Thoracic aorta (tissue), 2 donors: ENCODE results near the gene ATXN1. TPM values are rescaled to one million over a fixed set of nuclear protein-coding genes. Genes with fewer than 3 reads are reported as not detected.

Experiments
- ATAC-seq: fragments of 150-250 bp; one replicate; pipeline ENCODE4 v1.8.0; 2017; ENCODE audit warnings: low read depth; ENCODE audit not compliant: insufficient number of reproducible peaks, low FRiP score
- DNase-seq: peaks from one replicate; pipeline ENCODE4 v3.0.0-alpha.2; 2020; ENCODE audit warnings: low spot score
- H3K27ac ChIP-seq, 2 donors: fragments of 200-600 bp; sonication (generic); 1 replicate in 1 of 2; 2 replicates in 1 of 2; pipeline ENCODE4 v1.5.1; 2016; ENCODE audit warnings: mild to moderate bottlenecking in 2 of 2, moderate library complexity in 2 of 2
- H3K27me3 ChIP-seq: fragments of 200-600 bp; sonication (generic); replicated peaks from 2 replicates; pipeline ENCODE4 v1.6.0; 2016; ENCODE audit warnings: mild to moderate bottlenecking; ENCODE audit not compliant: insufficient read depth
- H3K36me3 ChIP-seq: fragments of 200-600 bp; sonication (generic); one replicate; pipeline ENCODE4 v1.5.1; 2016
- H3K4me1 ChIP-seq, 2 donors: fragments of 200-600 bp; sonication (generic); 1 replicate in 1 of 2; 2 replicates in 1 of 2; pipeline versions ENCODE4 v1.5.1 to v1.6.0; 2016; ENCODE audit warnings: low read depth in 2 of 2, mild to moderate bottlenecking in 1 of 2; ENCODE audit not compliant: control insufficient read depth in 1 of 2
- H3K4me3 ChIP-seq: fragments of 200-600 bp; sonication (generic); 2 replicates; pipeline ENCODE4 v1.5.1; 2016; ENCODE audit warnings: mild to moderate bottlenecking
- H3K9me3 ChIP-seq: fragments of 200-600 bp; sonication (generic); 2 replicates; pipeline ENCODE4 v1.5.1; 2016
- CTCF ChIP-seq: fragments of 200-600 bp; sonication (generic); IDR thresholded peaks from one replicate; pipeline ENCODE4 v1.5.1; 2019; ENCODE audit warnings: antibody characterized with exemption
- total RNA-seq, 2 donors: library from RNA; depleted of rRNA; stranded (reverse); fragments of >200 nt; gene quantifications; one replicate each; pipeline versions ENCODE4 v1.1.0 to v1.2.3, GENCODE V29; 2016

ATXN1 gene
- total RNA-seq, 2 donors from 2014 or later = 59.8 to 62.4 TPM

DNA sequence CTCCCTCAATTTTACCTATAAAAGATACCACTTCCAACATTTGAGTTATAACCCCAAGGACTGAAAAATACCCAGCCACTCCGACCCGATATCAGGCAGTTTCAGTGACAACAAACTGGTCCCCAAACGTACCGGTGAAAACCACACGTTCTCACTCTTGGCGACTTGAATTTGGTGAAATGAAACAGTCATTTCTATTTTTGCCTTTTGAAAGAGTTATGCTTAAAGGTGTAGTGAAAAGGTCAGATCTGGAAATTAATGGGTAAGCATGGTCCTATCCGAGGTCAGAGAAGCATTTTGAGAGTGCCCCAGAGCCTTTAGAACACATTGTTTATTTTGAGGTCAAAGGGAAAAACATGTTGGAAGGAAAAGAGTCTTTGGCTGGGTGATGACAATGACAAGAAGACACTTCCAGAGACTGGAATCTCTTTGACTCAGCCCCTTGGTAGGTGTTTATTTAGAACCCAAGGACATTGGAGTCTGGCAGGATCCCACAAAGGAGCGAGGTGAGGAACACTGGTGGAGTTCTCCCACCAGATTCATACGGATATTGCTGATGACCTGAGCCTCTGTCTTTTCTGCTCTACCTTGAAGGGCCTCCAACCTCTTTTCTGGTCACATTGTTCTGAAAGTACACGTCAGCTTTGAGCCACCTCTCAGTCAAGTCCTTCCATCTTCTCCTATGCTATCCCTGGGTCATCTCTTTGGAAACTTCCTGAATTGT lies 287.9 kb downstream of the ATXN1 start:
- TF ChIP-seq CTCF = no peak
- DNase-seq = no peak
- Histone ChIP-seq H3K27me3 (no peaks in the 10 kb centered on the region), H3K27ac (no peak overlapping the region), H3K4me3 (no peak overlapping the region), H3K4me1 (peaks cover 14 to 33% of the 10 kb centered on the region in 2 donors), H3K36me3 (no peaks in the 10 kb centered on the region), H3K9me3 (no peaks in the 10 kb centered on the region)
- no peak for ATAC-seq

- Histone ChIP-seq H3K9me3 (no peaks in the 10 kb centered on the region), H3K4me3 (no peak overlapping the region), H3K27me3 (no peaks in the 10 kb centered on the region), H3K36me3 (no peaks in the 10 kb centered on the region), H3K4me1 (peaks cover 14 to 28% of the 10 kb centered on the region in 2 donors), H3K27ac (no peak overlapping the region)
- ATAC-seq (no peak), DNase-seq (no peak)
- no peak for TF ChIP-seq CTCF
Observed at GRCh38 chr6:16472349-16473069, 288.8 kb downstream of the ATXN1 start.

DNA sequence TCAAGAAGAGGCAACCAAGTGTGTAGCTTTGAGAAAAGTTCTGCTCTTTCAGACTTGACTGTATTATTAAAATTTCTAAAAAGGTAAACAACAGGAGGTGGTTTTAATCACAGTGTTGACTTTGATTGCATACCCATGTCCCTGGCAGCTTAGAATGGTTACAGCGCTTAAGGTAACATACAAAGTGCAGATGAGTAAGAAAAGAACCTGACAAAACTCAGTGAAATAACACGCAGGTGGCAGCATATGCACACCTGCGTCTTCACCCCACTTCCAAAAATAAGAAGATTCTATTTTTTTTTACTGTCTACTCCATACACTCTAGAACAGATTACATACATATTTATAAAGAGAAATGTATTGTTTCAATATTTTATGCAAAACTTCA lies 289.4 kb downstream of the ATXN1 start:
- H3K36me3 ChIP-seq = no peaks in the 10 kb centered on the region
- DNase-seq (no peak), ATAC-seq (no peak)
- peaks cover 14 to 28% of the 10 kb centered on the region in 2 donors for H3K4me1 ChIP-seq
- no peak for TF ChIP-seq CTCF
- no peak overlapping the region for H3K27ac ChIP-seq
- H3K4me3 ChIP-seq = no peak overlapping the region
- H3K9me3 ChIP-seq = no peaks in the 10 kb centered on the region
- H3K27me3 ChIP-seq = no peaks in the 10 kb centered on the region

DNA sequence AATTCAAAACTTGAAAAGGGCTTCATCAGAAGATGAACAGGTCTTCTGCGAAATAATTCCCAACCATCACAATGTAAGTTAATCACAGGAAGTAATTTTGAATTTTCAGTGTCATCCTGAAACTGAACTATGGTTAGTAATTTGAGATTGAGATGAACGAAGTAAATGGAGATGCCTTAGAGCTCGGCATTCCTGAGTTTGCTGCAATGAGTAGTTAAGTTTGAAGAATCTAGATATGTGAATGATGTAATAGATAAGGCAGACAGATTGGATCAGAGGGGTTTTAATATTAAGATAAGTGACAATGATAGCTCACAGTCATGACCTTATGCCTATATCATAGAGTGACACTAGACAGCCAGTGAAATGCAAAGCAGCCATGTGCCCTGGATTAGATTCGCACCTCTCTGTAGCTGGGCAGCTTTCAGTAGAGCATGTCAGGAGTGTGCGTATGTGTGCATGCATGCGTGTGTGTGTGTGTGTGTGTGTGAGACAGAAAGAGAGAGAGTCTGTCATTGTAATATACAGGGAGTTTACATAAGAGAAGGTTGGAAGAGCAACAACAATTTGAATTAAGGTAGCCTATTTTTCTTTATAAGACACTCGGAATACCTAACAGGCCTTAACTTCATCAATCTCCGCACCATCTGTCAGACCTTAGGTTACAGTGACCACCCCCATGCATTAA lies 289.9 kb downstream of the ATXN1 start:
- no peaks in the 10 kb centered on the region for H3K36me3 ChIP-seq
- H3K27me3 ChIP-seq = no peaks in the 10 kb centered on the region
- no peaks in the 10 kb centered on the region for H3K9me3 ChIP-seq
- no peak overlapping the region for H3K27ac ChIP-seq
- no peak for DNase-seq
- no peak overlapping the region for H3K4me3 ChIP-seq
- no peak for TF ChIP-seq CTCF
- ATAC-seq = no peak
- peaks cover 14 to 28% of the 10 kb centered on the region in 2 donors for H3K4me1 ChIP-seq
